AG09319 (cell line): Measurements from ENCODE around the gene NOC4L.

Experiments
- DNase-seq: peaks from one replicate; pipeline ENCODE4 v3.0.0-alpha.2; 2010; ENCODE audit warnings: low read depth; ENCODE audit errors: extremely low read depth
- CTCF ChIP-seq: IDR thresholded peaks from 2 replicates; pipeline ENCODE4 v1.5.1; 2011; ENCODE audit warnings: low read depth, mild to moderate bottlenecking, inconsistent platforms, low read length, moderate library complexity

NOC4L gene

GRCh38 chr12:132155771-132156572 is 11.7 kb downstream of the NOC4L start:
- TF ChIP-seq CTCF = no peak
- DNase-seq = no peak

GRCh38 chr12:132156573-132157325 is 12.5 kb downstream of the NOC4L start:
- no peak for TF ChIP-seq CTCF

GRCh38 chr12:132157733-132158409 is 13.6 kb downstream of the NOC4L start:
- DNase-seq = no peak
- TF ChIP-seq CTCF = no peak

More at GRCh38 chr12:132156573-132157325, 12.5 kb downstream of the NOC4L start:
- DNase-seq = no peak

GRCh38 chr12:132158677-132159554 is 14.7 kb downstream of the NOC4L start:
- no peak for DNase-seq
- TF ChIP-seq CTCF = no peak

GRCh38 chr12:132159555-132160003 is 15.3 kb downstream of the NOC4L start:
- TF ChIP-seq CTCF = no peak
- DNase-seq = no peak

- no peak for DNase-seq
- no peak for TF ChIP-seq CTCF
Observed at GRCh38 chr12:132160016-132160415, 15.8 kb downstream of the NOC4L start.
